IMR-90 (cell line): ENCODE results near the gene SNRPD2. TPM values are rescaled to one million over a fixed set of nuclear protein-coding genes. Genes with fewer than 3 reads are reported as not detected.

Experiments used
- ATAC-seq: fragments of 200-7000 bp; cut with Tn5 transposase; 2 replicates; pipeline ENCODE4 v1.9.1; 2020; ENCODE audit warnings: low read depth, mild to moderate bottlenecking, moderate library complexity
- BruUV-seq: library from RNA; stranded (reverse); fragments of 400-500 nt; replicated peaks from 2 replicates; lab custom pipeline; 2021; lab: Mats Ljungman, UMichigan
- CTCF ChIA-PET: fragments of 300-600 bp; formaldehyde crosslinking; extraction: SDS; loops from one replicate; lab custom pipeline; 2021; ENCODE audit warnings: antibody characterized with exemption; lab: Yijun Ruan, JAX
- POLR2A ChIA-PET: fragments of 300-600 bp; sonication (Branson Sonifier 250); formaldehyde crosslinking; loops from one replicate; lab custom pipeline; 2022; ENCODE audit warnings: antibody characterized with exemption; ENCODE audit not compliant: unreplicated experiment; lab: Charles Lee
- DNase-seq: peaks from one replicate; pipeline ENCODE4 v3.0.0; 2013
- H2AFZ ChIP-seq: replicated peaks from 2 replicates; pipeline ENCODE3; 2013; ENCODE audit warnings: low read length, mild to moderate bottlenecking; ENCODE audit not compliant: poor library complexity
- H2AK5ac ChIP-seq: 2 replicates; pipeline ENCODE4 v1.6.1; 2013; ENCODE audit warnings: low read depth, low read length, inconsistent platforms
- H2AK9ac ChIP-seq: replicated peaks from 2 replicates; pipeline ENCODE3; 2013; ENCODE audit warnings: mild to moderate bottlenecking, low read depth, low read length, moderate library complexity; ENCODE audit not compliant: poor library complexity
- H2BK120ac ChIP-seq: 2 replicates; pipeline ENCODE4 v1.6.1; 2013; ENCODE audit warnings: low read depth, low read length, inconsistent platforms
- H2BK15ac ChIP-seq: 3 replicates; pipeline ENCODE4 v1.6.1; 2013; ENCODE audit warnings: low read depth, low read length, inconsistent platforms
- H2BK20ac ChIP-seq: 2 replicates; pipeline ENCODE4 v1.6.1; 2013; ENCODE audit warnings: low read depth, mild to moderate bottlenecking, inconsistent platforms, low read length, moderate library complexity
- H2BK5ac ChIP-seq: 2 replicates; pipeline ENCODE4 v1.6.1; 2013; ENCODE audit warnings: mild to moderate bottlenecking, low read depth, low read length, inconsistent platforms; ENCODE audit not compliant: poor library complexity, severe bottlenecking
- H3K14ac ChIP-seq: replicated peaks from 2 replicates; pipeline ENCODE4 v1.6.1; 2013; ENCODE audit warnings: low read depth, low read length, inconsistent platforms
- H3K18ac ChIP-seq: 2 replicates; pipeline ENCODE4 v1.6.1; 2013; ENCODE audit warnings: low read depth, low read length, control low read depth
- H3K23ac ChIP-seq: 2 replicates; pipeline ENCODE4 v1.6.1; 2013; ENCODE audit warnings: low read depth, low read length, inconsistent platforms
- H3K27ac ChIP-seq: 2 replicates; pipeline ENCODE4 v1.5.1; 2013; ENCODE audit warnings: mild to moderate bottlenecking, control low read depth, low read length; ENCODE audit not compliant: insufficient read depth
- H3K27me3 ChIP-seq: 2 replicates; pipeline ENCODE4 v1.6.1; 2013; ENCODE audit warnings: low read length; ENCODE audit not compliant: control insufficient read depth, insufficient read depth
- H3K36me3 ChIP-seq: 2 replicates; pipeline ENCODE4 v1.6.1; 2013; ENCODE audit warnings: low read length, mixed read lengths; ENCODE audit not compliant: control insufficient read depth, insufficient read depth
- H3K4ac ChIP-seq: 2 replicates; pipeline ENCODE4 v1.6.1; 2013; ENCODE audit warnings: low read depth, low read length, inconsistent platforms
- H3K4me1 ChIP-seq: 2 replicates; pipeline ENCODE4 v1.6.1; 2013; ENCODE audit warnings: low read length, mixed read lengths; ENCODE audit not compliant: control insufficient read depth, insufficient read depth
- H3K4me2 ChIP-seq: 2 replicates; pipeline ENCODE4 v1.6.1; 2013; ENCODE audit warnings: low read depth, mild to moderate bottlenecking, control low read depth, low read length, moderate library complexity
- H3K4me3 ChIP-seq: 2 replicates; pipeline ENCODE4 v1.5.1; 2013; ENCODE audit warnings: low read depth, mild to moderate bottlenecking, control low read depth, low read length, moderate library complexity; ENCODE audit not compliant: insufficient read depth
- H3K56ac ChIP-seq: 2 replicates; pipeline ENCODE4 v1.6.1; 2013; ENCODE audit warnings: low read length, inconsistent platforms; ENCODE audit not compliant: insufficient read depth; ENCODE audit errors: extremely low read depth
- H3K79me1 ChIP-seq, 2 experiments: 2 replicates each; pipeline ENCODE4 v1.6.1; 2013; ENCODE audit warnings: low read length in 2 of 2, inconsistent platforms in 1 of 2, low read depth in 1 of 2
- H3K9ac ChIP-seq: 2 replicates; pipeline ENCODE4 v1.6.1; 2013; ENCODE audit warnings: low read depth, low read length, control low read depth
- H3K9me1 ChIP-seq: 2 replicates; pipeline ENCODE4 v1.6.1; 2013; ENCODE audit warnings: low read length, inconsistent platforms; ENCODE audit not compliant: insufficient read depth
- H3K9me3 ChIP-seq: 2 replicates; pipeline ENCODE4 v1.6.1; 2013; ENCODE audit warnings: low read length; ENCODE audit not compliant: control insufficient read depth, insufficient read depth
- H4K20me1 ChIP-seq: 2 replicates; pipeline ENCODE4 v1.6.1; 2013; ENCODE audit warnings: low read length, inconsistent platforms; ENCODE audit not compliant: insufficient read depth
- H4K5ac ChIP-seq: 2 replicates; pipeline ENCODE4 v1.6.1; 2013; ENCODE audit warnings: mild to moderate bottlenecking, low read depth, low read length, control low read depth
- H4K8ac ChIP-seq, 2 experiments: 2 replicates each; pipeline ENCODE4 v1.6.1; 2013; ENCODE audit warnings: low read depth in 2 of 2, low read length in 2 of 2, control low read depth in 1 of 2, inconsistent platforms in 1 of 2
- H4K91ac ChIP-seq: 2 replicates; pipeline ENCODE4 v1.6.1; 2013; ENCODE audit warnings: low read depth, low read length, inconsistent platforms; ENCODE audit not compliant: insufficient read depth
- RCOR1 ChIP-seq: IDR thresholded peaks from 2 replicates; pipeline ENCODE4 v1.6.1; 2012; ENCODE audit warnings: mild to moderate bottlenecking, low read length, improper control_type of control experiment; ENCODE audit not compliant: insufficient replicate concordance
- SMC3 ChIP-seq: fragments of 150-350 bp; IDR thresholded peaks from 2 replicates; pipeline ENCODE4 v1.6.1; 2016; ENCODE audit warnings: low read depth, mild to moderate bottlenecking, antibody characterized with exemption, low read length, moderate library complexity
- WGBS, 2 experiments: methylation state at CpG; one replicate each; pipeline versions ENCODE4 v1.1.5 to v1.1.7; 2013; ENCODE audit warnings: missing lambda C conversion rate in 2 of 2; ENCODE audit not compliant: insufficient read length in 1 of 2; ENCODE audit errors: extremely low coverage in 2 of 2; 5-methylcytosine and 5-hydroxymethylcytosine counted together
- dilution Hi-C: fragments of 300-500 bp; cut with HindIII; formaldehyde crosslinking; loops from one replicate; pipeline ENCODE4 v1.14.3; 2018; ENCODE audit warnings: low sequenced_read_pairs; ENCODE audit not compliant: unreplicated experiment
- in situ Hi-C: fragments of 300-500 bp; cut with MboI; formaldehyde crosslinking; loops from 3 replicates; pipeline ENCODE4 v1.14.3; 2019; ENCODE audit warnings: low sequenced_read_pairs, inconsistent platforms, mixed read lengths
- intact Hi-C: fragments of 100-400 bp; cut with micrococcal nuclease; formaldehyde crosslinking; loops from 2 replicates; pipeline ENCODE4 v1.10.0; 2022
- polyA plus RNA-seq, 3 experiments: library from polyadenylated mRNA; depleted of rRNA; stranded (reverse); fragments of >200 nt; gene quantifications; 2 replicates each; pipeline ENCODE4 v1.2.3, GENCODE V29; 2012; ENCODE audit warnings: low replicate concordance in 1 of 3
- total RNA-seq: library from RNA; depleted of rRNA; stranded (reverse); fragments of >200 nt; gene quantifications from 2 replicates; pipeline ENCODE4 v1.2.3, GENCODE V29; 2012

SNRPD2 gene
- total and polyA plus RNA-seq, 2 of the 4 experiments (the other 2 are of a cell fraction) = 587 to 877 TPM

DNA sequence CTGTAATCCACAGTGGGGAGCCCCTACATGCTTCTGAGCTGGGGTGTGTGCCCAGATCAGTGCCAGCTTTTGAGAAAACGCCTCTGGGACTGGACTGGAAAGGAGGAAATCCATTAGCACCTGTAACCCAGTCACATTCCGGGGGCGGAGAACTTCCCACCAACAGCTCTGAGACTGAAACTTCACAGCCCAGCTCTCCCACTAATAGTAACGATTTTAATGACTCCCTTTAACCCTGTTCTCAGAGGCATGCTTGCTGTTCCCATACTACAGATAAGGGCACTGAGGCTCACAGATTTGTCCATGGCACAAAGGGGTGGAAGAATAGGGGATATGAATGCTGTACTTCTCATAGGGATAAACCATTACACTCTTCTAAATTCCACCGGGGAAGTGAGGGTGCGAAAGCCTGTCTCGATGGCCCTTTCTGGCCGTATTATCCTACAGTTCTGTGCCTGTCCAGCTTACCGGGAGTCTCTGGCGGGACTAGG lies 38.1 kb upstream of the SNRPD2 start:
- Histone ChIP-seq H3K9me1 (peaks cover 3% of the 10 kb centered on the region), H4K20me1 (peaks cover 2% of the 10 kb centered on the region; the same call in 1 of the 2 replicates), H4K8ac (peak overlapping the region; percentile 17 to 82; a peak in 1 of 4 replicates), H2BK120ac (no peak overlapping the region), H3K27ac (peak overlapping the region; percentile 50), H4K5ac (peak overlapping the region; percentile 35), H2BK5ac (peak overlapping the region; percentile 26), H3K36me3 (peaks cover 1% of the 10 kb centered on the region; the same call in 1 of the 2 replicates), H3K4ac (peak overlapping the region; percentile 55), H3K4me1 (peaks cover 3% of the 10 kb centered on the region; the same call in 1 of the 2 replicates), H3K4me3 (peak overlapping the region; percentile 89), H3K9ac (peak overlapping the region; percentile 92), H3K4me2 (peak overlapping the region; percentile 90), H3K9me3 (no peaks in the 10 kb centered on the region), H2AK5ac (peak overlapping the region; percentile 96), H3K56ac (peak overlapping the region; percentile 61), H3K14ac (peak overlapping the region; percentile 66), H4K91ac (0 out of 2 replicates have a peak overlapping the region, but pooled peaks have one; percentile 37), H3K18ac (no peak overlapping the region), H3K23ac (peak overlapping the region; percentile 86), H3K27me3 (no peaks in the 10 kb centered on the region), H2AK9ac (peak overlapping the region; percentile 95), H2BK20ac (no peak overlapping the region), H2AFZ (peak overlapping the region; percentile 86), H2BK15ac (peak overlapping the region; percentile 11; the same call in 1 of the 3 replicates), H3K79me1 (peaks cover 31 to 54% of the 10 kb centered on the region in 2 experiments)
- WGBS, 2 experiments = 7% methylated on average over 7 of the region's 10 CpGs; no CpG with 5 or more reads in 1 of the 2 experiments
- ATAC-seq (no peak; the same call in 1 of the 2 replicates), DNase-seq (no peak)
- ChIA-PET CTCF (no interaction called here), POLR2A (no interaction called here)
- in situ Hi-C loops = no loop called here
- dilution Hi-C loops = no loop called here
- intact Hi-C loops = loop anchor here (2.0 kb wide), 1 partner anchor 37 kb away; no protein-coding TSS in a partner anchor
- no peak for TF ChIP-seq SMC3
- TF ChIP-seq RCOR1 = peak; percentile 38
- BruUV-seq = no TSS peak
